GM12864 (cell line): ENCODE measurements around the gene SORL1.

Source experiments
- DNase-seq: peaks from one replicate; pipeline ENCODE4 v3.0.0-alpha.2; 2011; ENCODE audit warnings: low read depth
- H3K4me3 ChIP-seq: 2 replicates; pipeline ENCODE4 v1.5.1; 2011; ENCODE audit warnings: mild to moderate bottlenecking, low read depth, low read length, control low read depth
- CTCF ChIP-seq: IDR thresholded peaks from 2 replicates; pipeline ENCODE4 v1.5.1; 2011; ENCODE audit warnings: low read depth, mild to moderate bottlenecking, moderate library complexity, low read length, control low read depth, inconsistent platforms; ENCODE audit errors: missing control alignments

SORL1 gene

GRCh38 chr11:121551463-121551862, 99.3 kb downstream of the SORL1 start:
- no peak overlapping the region for H3K4me3 ChIP-seq
- DNase-seq = no peak
- TF ChIP-seq CTCF = no peak

- TF ChIP-seq CTCF = no peak
- DNase-seq = no peak
- no peak overlapping the region for H3K4me3 ChIP-seq
These were observed 100.0 kb downstream of the SORL1 start for GRCh38 chr11:121552154-121552553.

- no peak for TF ChIP-seq CTCF
- no peak overlapping the region for H3K4me3 ChIP-seq
- no peak for DNase-seq
These were observed 100.5 kb downstream of the SORL1 start for GRCh38 chr11:121552644-121553043.

GRCh38 chr11:121553389-121553788, 101.3 kb downstream of the SORL1 start:
- no peak overlapping the region for H3K4me3 ChIP-seq
- TF ChIP-seq CTCF = no peak
- DNase-seq = no peak

GRCh38 chr11:121553806-121554205, 101.7 kb downstream of the SORL1 start:
- no peak overlapping the region for H3K4me3 ChIP-seq
- no peak for TF ChIP-seq CTCF
- no peak for DNase-seq

- no peak for DNase-seq
- no peak for TF ChIP-seq CTCF
- H3K4me3 ChIP-seq = no peak overlapping the region
These were observed 102.4 kb downstream of the SORL1 start for GRCh38 chr11:121554552-121554951.

GRCh38 chr11:121555121-121555520, 103.0 kb downstream of the SORL1 start:
- DNase-seq = no peak
- TF ChIP-seq CTCF = no peak
- no peak overlapping the region for H3K4me3 ChIP-seq
